HG03520 (cell line): Measurements from ENCODE around the gene DLX2.
"Not testable (repeated sequence)": the region's sequence is repeated elsewhere in the genome, so short reads cannot be mapped to it uniquely, and the experiment has no call there.

Experiments
- ATAC-seq: cut with Tn5 transposase; IDR thresholded peaks from one replicate; pipeline ENCODE4 v1.9.1; 2021; ENCODE audit warnings: mild to moderate bottlenecking, moderate library complexity; ENCODE audit not compliant: unreplicated experiment

The DLX2 gene

DNA sequence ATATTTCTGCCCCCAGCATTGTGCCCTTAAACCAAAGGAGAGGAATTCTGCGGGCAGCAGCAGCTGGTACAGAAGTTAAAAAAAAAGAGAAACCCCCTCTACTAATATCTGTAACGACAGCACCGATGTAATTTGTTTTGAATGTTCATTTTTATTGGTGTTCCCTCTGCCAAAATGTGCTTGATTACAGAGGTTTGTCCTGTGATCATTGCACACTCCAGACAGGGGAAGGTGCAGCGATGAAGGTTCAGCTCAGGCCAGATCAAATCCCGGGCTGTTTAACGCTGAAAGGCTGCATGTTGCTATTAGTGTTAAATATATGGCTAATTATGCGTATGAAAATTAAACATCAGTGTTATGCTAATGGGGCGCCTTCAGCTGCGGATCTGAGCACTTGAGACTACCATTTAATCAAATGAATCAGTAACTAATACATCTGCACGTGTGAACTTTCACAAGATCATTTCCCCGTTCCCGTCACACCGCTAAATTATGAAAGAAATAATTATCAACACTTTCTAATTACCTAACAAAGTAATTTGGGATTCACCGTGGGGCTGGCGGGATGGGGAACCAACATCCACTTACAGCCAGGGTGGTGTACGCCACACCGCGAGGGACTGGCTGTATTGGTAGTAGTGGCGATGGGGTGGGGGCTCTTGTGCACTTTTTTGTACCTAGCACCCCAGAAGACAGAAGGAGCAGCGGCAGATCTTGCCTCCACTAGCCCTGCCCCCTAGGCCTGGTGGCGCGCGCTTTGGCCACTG lies 18.9 kb downstream of the DLX2 start:
- ATAC-seq = no peak

DNA sequence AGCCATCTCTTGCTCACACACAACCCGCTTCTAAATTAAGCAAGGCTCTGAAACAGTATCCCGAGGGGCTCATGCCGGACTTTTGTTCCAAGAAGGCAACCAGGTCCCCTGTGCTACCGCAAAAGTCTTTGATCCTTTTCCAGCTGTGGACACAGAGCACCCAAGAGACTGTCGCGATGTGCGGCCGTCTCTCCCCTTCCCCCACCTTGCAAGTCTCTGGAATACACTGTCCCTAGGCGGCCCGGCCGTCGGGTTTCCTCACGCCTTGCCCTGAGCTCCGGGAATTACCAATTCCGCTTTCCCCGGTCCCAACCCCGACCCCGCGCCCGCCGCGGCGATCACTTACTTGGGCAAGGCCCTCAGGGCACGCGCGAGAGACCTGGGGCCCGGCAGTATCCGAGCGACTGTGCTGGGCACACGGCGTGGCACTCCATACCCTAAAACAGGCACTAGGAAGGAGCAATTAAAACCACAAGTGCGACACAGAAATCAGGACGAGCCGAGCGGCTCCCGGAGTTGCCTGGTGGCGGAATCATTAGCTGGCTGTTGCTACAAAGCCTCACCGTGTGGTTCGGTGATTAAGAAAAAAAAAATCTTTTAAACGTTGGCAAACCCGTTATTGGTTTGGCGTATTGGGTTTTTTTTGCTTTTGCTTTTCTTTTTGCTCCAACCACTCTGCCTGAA lies 19.6 kb downstream of the DLX2 start:
- ATAC-seq = no peak

- no peak for ATAC-seq
Measured at GRCh38 chr2:172082105-172082943, 20.4 kb downstream of the DLX2 start.

- no peak for ATAC-seq
Measured at GRCh38 chr2:172081221-172082022, 21.3 kb downstream of the DLX2 start.

GRCh38 chr2:172080641-172081220 lies 22.0 kb downstream of the DLX2 start:
- no peak for ATAC-seq

DNA sequence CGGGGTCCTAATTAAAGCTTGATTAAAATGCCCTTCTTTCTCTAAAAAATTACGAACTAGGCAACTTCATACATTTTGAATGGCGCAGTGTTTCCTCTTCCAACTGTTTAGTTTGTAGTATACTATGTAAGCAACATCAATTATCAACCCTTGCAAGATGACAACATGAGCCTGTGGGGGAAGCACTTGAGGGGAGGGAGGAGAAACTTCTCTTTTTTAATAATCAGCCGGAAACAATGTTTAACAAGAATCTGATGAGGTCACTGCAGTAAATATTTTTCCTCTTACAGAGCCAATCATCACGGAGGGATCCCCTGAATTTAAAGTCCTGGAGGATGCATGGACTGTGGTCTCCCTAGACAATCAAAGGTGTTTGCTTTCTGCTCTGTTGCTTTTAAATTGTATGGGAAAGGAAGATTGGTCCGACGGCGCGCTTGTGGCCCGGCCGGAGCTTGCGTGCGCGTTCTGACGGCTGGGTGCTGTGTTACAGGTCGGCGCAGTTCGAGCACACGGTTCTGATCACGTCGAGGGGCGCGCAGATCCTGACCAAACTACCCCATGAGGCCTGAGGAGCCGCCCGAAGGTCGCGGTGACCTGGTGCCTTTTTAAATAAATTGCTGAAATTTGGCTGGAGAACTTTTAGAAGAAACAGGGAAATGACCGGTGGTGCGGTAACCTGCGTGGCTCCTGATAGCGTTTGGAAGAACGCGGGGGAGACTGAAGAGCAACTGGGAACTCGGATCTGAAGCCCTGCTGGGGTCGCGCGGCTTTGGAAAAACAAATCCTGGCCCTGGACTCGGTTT lies 22.7 kb downstream of the DLX2 start:
- ATAC-seq = no peak

GRCh38 chr2:172079416-172079815 lies 23.3 kb downstream of the DLX2 start:
- ATAC-seq = no peak

- no peak for ATAC-seq
Measured at GRCh38 chr2:172074254-172074653, 28.4 kb downstream of the DLX2 start.

- ATAC-seq = no peak
Measured at GRCh38 chr2:172073518-172073917, 29.2 kb downstream of the DLX2 start.

GRCh38 chr2:172072706-172073105 lies 30.0 kb downstream of the DLX2 start:
- ATAC-seq = no peak

DNA sequence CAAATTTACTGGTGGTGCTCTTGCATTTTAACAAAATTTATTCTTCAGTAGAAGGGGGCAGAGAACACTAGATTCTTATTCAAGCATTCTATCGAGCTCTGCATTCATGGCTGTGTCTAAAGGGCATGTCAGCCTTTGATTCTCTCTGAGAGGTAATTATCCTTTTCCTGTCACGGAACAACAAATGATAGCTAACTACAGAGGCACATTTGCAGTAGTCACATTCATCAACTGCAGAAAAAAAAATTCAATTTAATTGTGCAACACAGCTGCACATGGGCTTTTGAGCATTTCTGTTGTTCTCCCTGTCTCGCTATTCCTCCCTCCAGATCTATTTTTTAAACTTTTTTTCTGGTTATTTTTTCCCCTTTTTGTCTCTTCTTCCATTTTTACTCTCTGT lies 30.4 kb downstream of the DLX2 start:
- no peak for ATAC-seq

DNA sequence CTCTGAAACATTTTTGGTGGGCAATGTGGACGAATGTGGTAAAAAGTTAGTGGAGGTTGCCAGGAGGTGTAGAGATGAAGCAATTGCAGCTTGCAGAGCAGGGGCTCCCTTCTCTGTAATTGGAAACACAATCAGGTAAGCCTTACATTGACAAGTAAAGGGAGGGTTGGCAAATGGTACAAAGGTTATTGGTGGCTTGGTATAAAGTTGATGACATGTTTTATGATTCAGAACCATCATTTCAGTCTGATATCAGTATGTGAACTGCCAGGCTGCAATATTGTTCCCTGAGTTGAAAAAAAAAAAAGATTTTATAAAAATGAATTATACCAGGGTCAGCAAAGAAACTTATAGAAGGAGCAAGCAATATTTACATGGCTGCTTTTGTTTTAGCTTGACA lies 31.8 kb downstream of the DLX2 start:
- ATAC-seq = no peak

- ATAC-seq = not testable (repeated sequence)
Measured at GRCh38 chr2:172067905-172068304, 34.8 kb downstream of the DLX2 start.

DNA sequence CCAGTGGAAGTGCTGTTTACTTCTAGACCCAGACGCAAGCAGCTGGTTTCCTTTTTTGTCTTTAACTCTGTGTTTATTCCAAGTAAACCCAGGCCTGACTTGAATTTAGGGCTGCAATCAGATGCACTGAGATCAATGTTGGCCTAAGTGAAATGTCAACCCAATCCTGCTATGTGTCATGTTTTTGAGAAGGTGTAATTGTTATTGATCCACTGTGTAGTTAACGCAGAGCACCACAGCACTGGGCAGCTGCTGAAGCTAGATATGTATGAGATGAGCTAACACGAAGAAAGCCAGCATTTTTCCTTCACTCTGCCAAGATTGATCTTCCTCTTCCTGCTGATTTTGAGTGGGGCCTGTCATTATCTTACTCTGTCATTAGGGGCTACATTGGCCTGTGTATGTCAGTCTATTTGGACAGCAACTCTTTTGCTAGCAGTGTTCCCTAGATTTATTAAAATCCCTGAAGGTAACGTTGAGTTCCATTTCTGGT lies 36.3 kb downstream of the DLX2 start:
- ATAC-seq = no peak

DNA sequence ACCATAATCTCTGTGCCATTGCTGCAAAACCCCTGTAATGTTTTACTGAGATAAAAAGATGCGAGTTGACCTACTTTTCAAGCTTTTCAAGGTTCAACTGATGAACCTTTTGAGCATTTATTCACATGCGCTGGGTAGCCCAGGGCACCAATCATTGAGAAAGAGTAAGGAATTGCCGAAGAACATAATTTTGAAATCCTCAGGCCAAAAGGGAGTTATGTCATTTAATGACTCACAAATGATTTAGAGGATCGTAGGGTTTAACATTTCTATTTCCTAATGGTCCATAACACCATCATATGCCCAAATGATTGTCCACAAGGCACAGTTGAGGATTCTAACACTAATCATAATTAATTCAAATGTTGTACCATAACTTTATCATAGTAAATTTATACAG lies 37.6 kb downstream of the DLX2 start:
- ATAC-seq = no peak

GRCh38 chr2:172063446-172063845 lies 39.3 kb downstream of the DLX2 start:
- no peak for ATAC-seq

DNA sequence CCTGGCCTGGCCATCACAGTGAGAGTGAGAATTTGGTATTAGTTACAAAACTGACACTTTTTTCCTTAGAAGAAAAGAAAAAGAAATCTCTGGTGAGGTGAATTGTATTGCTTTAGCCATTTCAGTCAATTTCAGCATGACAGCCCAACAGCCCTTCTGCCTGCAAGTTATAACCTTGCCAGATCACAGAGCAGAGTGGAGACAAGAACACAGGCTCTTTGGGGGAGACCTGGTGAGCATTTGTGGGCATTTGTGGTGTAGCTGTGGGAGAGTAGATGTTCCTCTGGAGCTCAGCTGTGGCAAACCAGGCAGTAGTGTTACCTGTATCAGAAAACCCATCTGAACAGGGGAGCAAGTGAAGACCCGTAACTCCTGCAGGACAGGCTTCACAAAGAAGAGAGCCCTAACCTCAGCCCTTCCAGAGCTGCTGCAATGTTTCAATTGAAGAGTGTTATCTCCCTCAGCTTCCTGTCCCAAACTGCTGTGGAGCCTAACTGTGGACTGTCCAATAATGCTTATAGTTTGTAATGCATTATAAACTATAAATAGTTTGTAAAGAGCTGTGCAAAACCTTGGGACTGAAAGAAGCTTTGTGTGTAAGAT lies 40.2 kb downstream of the DLX2 start:
- no peak for ATAC-seq

GRCh38 chr2:172060118-172060517 lies 42.6 kb downstream of the DLX2 start:
- not testable (repeated sequence) for ATAC-seq

DNA sequence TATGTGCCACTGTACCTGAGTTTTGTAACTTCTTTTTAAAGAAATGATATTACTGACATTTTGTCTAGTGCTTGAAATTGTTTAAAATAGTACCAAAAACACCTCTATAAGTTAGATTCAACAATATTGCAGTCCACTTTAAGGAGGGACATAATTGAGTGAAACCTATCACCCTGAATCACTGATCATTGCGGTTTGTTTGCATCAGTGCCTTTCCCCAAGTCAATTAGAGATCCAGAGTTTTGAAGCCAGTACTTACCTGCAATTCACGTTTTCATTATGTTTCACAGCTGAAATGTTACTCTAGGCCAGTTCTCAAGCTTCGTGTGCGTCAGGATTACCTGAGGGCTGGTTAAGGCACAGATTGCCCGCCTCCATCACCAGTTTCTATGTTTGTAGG lies 44.0 kb downstream of the DLX2 start:
- ATAC-seq = no peak
